Endothelial cell of umbilical vein (primary cell): ENCODE results near the gene RGS6. TPM values are rescaled to one million over a fixed set of nuclear protein-coding genes. Genes with fewer than 3 reads are reported as not detected.
A peak's percentile ranks its signal among the peaks of the same experiment; 100 is the strongest.

Experiments
- BruUV-seq: library from RNA; stranded (reverse); fragments of 400-500 nt; replicated peaks from 2 replicates; lab custom pipeline; 2021; lab: Mats Ljungman, UMichigan
- CTCF ChIA-PET: fragments of 300-600, 350-600 bp; sonication (Branson Sonifier 250); formaldehyde crosslinking; loops from one replicate; lab custom pipeline; 2021; ENCODE audit warnings: antibody characterized with exemption, inconsistent platforms; lab: Charles Lee
- POLR2A ChIA-PET: fragments of 300-600, 350-600 bp; sonication (Branson Sonifier 250); formaldehyde crosslinking; loops from one replicate; lab custom pipeline; 2021; ENCODE audit warnings: antibody characterized with exemption, inconsistent platforms; lab: Charles Lee
- DNase-seq: peaks from one replicate; pipeline ENCODE4 v3.0.0-alpha.2; 2011; ENCODE audit warnings: low read depth, low spot score
- FAIRE-seq: peaks from 2 replicates; lab custom pipeline; 2011; peaks lifted over from hg19 to GRCh38; lab: Jason Lieb, UNC
- H2AFZ ChIP-seq: 2 replicates; pipeline ENCODE4 v1.6.0; 2012; ENCODE audit warnings: low read depth, low read length, control low read depth, inconsistent platforms
- H3K27ac ChIP-seq: 2 replicates; pipeline ENCODE4 v1.5.1; 2011; ENCODE audit warnings: low read depth, mild to moderate bottlenecking, control low read depth, low read length, moderate library complexity; ENCODE audit not compliant: insufficient read depth
- H3K27me3 ChIP-seq, 2 experiments: 2 replicates each; pipeline versions ENCODE4 v1.6.0 to v1.6.1; 2011; ENCODE audit warnings: low read length in 2 of 2, mixed read lengths in 1 of 2; ENCODE audit not compliant: control insufficient read depth in 2 of 2, insufficient read depth in 2 of 2
- H3K36me3 ChIP-seq, 2 experiments: 2 replicates in 1 of 2; 3 replicates in 1 of 2; pipeline ENCODE4 v1.5.1; 2011; ENCODE audit warnings: low read length in 2 of 2, mild to moderate bottlenecking in 1 of 2, moderate library complexity in 1 of 2; ENCODE audit not compliant: control insufficient read depth in 2 of 2, insufficient read depth in 2 of 2; ENCODE audit errors: extremely low read depth in 1 of 2
- H3K4me1 ChIP-seq: 3 replicates; pipeline ENCODE4 v1.5.1; 2011; ENCODE audit warnings: mild to moderate bottlenecking, low read length; ENCODE audit not compliant: control insufficient read depth, insufficient read depth; ENCODE audit errors: extremely low read depth
- H3K4me2 ChIP-seq: 2 replicates; pipeline ENCODE4 v1.6.1; 2011; ENCODE audit warnings: low read length, control low read depth, mixed read lengths; ENCODE audit not compliant: insufficient read depth
- H3K4me3 ChIP-seq, 3 experiments: fragments of 200-600 bp in 1 of 3; sonication (generic), shearing (Covaris generic) in 1 of 3; replicated peaks in 1 of 3; 2 replicates each; pipeline ENCODE4 v1.5.1; 2011 to 2016; ENCODE audit warnings: control low read depth in 3 of 3, low read length in 3 of 3, mild to moderate bottlenecking in 2 of 3, inconsistent platforms in 1 of 3, low read depth in 1 of 3, moderate library complexity in 1 of 3; ENCODE audit not compliant: insufficient read depth in 1 of 3
- H3K79me2 ChIP-seq: 2 replicates; pipeline ENCODE4 v1.6.0; 2012; ENCODE audit warnings: low read length, inconsistent platforms; ENCODE audit not compliant: control insufficient read depth, insufficient read depth
- H3K9ac ChIP-seq: replicated peaks from 2 replicates; pipeline ENCODE3; 2011; ENCODE audit warnings: low read length, control low read depth; ENCODE audit not compliant: insufficient read depth; ENCODE audit errors: extremely low read depth
- H3K9me1 ChIP-seq: replicated peaks from 3 replicates; pipeline ENCODE4 v1.6.0; 2011; ENCODE audit warnings: mild to moderate bottlenecking, low read length; ENCODE audit not compliant: control insufficient read depth, insufficient read depth; ENCODE audit errors: extremely low read depth
- H3K9me3 ChIP-seq: replicated peaks from 2 replicates; pipeline ENCODE4 v1.5.1; 2012; ENCODE audit warnings: low read length, inconsistent platforms; ENCODE audit not compliant: control insufficient read depth, insufficient read depth
- H4K20me1 ChIP-seq: replicated peaks from 2 replicates; pipeline ENCODE3; 2011; ENCODE audit warnings: mild to moderate bottlenecking, low read length; ENCODE audit not compliant: control insufficient read depth, insufficient read depth; ENCODE audit errors: extremely low read depth
- CTCF ChIP-seq, 2 donors: IDR thresholded peaks; 1 replicate in 1 of 2; 2 replicates in 1 of 2; pipeline ENCODE4 v1.5.1; 2011; ENCODE audit warnings: low read length in 2 of 2, mild to moderate bottlenecking in 2 of 2, moderate library complexity in 2 of 2, control low read depth in 1 of 2, inconsistent platforms in 1 of 2, low read depth in 1 of 2; ENCODE audit not compliant: insufficient read depth in 1 of 2; ENCODE audit errors: extremely low read depth in 1 of 2
- EZH2 ChIP-seq: IDR thresholded peaks from 2 replicates; pipeline ENCODE4 v1.6.1; 2012; ENCODE audit warnings: borderline replicate concordance, low read depth, mild to moderate bottlenecking, moderate library complexity, low read length, inconsistent platforms; ENCODE audit not compliant: severe bottlenecking
- FOS ChIP-seq: IDR thresholded peaks from 2 replicates; pipeline ENCODE4 v1.6.1; 2011; ENCODE audit warnings: mild to moderate bottlenecking, low read length, moderate library complexity, borderline replicate concordance; ENCODE audit not compliant: insufficient read depth
- GATA2 ChIP-seq: IDR thresholded peaks from 2 replicates; pipeline ENCODE4 v1.7.0; 2011; ENCODE audit warnings: low read depth, mild to moderate bottlenecking, moderate library complexity, mixed read lengths, low read length; ENCODE audit not compliant: insufficient read length, insufficient read depth
- JUN ChIP-seq: IDR thresholded peaks from 2 replicates; pipeline ENCODE4 v1.6.1; 2011; ENCODE audit warnings: borderline replicate concordance, low read depth; ENCODE audit not compliant: insufficient read length, insufficient read depth
- MAX ChIP-seq: IDR thresholded peaks from 2 replicates; pipeline ENCODE4 v1.6.1; 2011; ENCODE audit not compliant: insufficient read depth, insufficient read length
- MYC ChIP-seq: IDR thresholded peaks from one replicate; pipeline ENCODE4 v1.6.1; 2011; ENCODE audit warnings: mild to moderate bottlenecking, low read depth, low read length
- POLR2A ChIP-seq: IDR thresholded peaks from 2 replicates; pipeline ENCODE4 v1.6.1; 2012; ENCODE audit warnings: low read depth, mild to moderate bottlenecking, control low read depth, low read length
- POLR2AphosphoS5 ChIP-seq: IDR thresholded peaks from 2 replicates; pipeline ENCODE4 v1.6.1; 2012; ENCODE audit warnings: low read depth, mild to moderate bottlenecking, control low read depth, low read length, moderate library complexity; ENCODE audit not compliant: insufficient read depth
- dilution Hi-C: fragments of 300-500 bp; cut with MboI; formaldehyde crosslinking; loops from one replicate; pipeline ENCODE4 v1.15.0; 2019; ENCODE audit warnings: low sequenced_read_pairs; ENCODE audit not compliant: extremely low pct_ligation_motif_present
- intact Hi-C: fragments of 100-400 bp; cut with micrococcal nuclease; formaldehyde crosslinking; loops from one replicate; pipeline ENCODE4 v1.10.0; 2022
- polyA plus RNA-seq, 4 experiments: library from polyadenylated mRNA; depleted of rRNA in 3 of 4; stranded (reverse) in 3 of 4; unstranded in 1 of 4; fragments of >200 nt; gene quantifications; 2 replicates each; pipeline versions ENCODE4 v1.2.1 to v1.2.3, GENCODE V29; 2011 to 2012; ENCODE audit warnings: missing spikeins in 1 of 4
- total RNA-seq: library from RNA; stranded (reverse); gene quantifications from 2 replicates; pipeline ENCODE4 v1.2.3, GENCODE V29; 2021

Gene RGS6
- total and polyA plus RNA-seq, 2 donors (not counting 3 experiments of a cell fraction or from before 2014, with no cell fraction given): not detected

- CTCF ChIA-PET: interaction anchor here (0.9 to 1.8 kb wide), 3 partner anchors 14 to 44 kb away, joined by 3 to 4 read pairs (median 4); no protein-coding TSS in a partner anchor
- H3K4me3 ChIP-seq: no peak overlapping the region
- DNase-seq: peak; percentile 48
- H3K4me1 ChIP-seq: no peaks in the 10 kb centered on the region
- intact Hi-C loops: no loop called here
- BruUV-seq: no TSS peak
- no peaks in the 10 kb centered on the region for H3K79me2 ChIP-seq
- dilution Hi-C loops: no loop called here
- no peak overlapping the region for H3K4me2 ChIP-seq
- POLR2A ChIA-PET: no interaction called here
- no peaks in the 10 kb centered on the region for H3K9me1 ChIP-seq
- no peak for TF ChIP-seq POLR2AphosphoS5
- TF ChIP-seq CTCF (IDR thresholded peaks at IDR 0.05; ENCODE audit: extremely low read depth in 1 of 2, insufficient read depth in 1 of 2, low read depth in 1 of 2, low read length in 2 of 2): no peak
- no peak for TF ChIP-seq GATA2
- TF ChIP-seq MYC: no peak
- TF ChIP-seq MAX: no peak
- TF ChIP-seq JUN: no peak
- TF ChIP-seq POLR2A: no peak
- no peak for TF ChIP-seq FOS
- no peak for TF ChIP-seq EZH2
- H3K27ac ChIP-seq: no peak overlapping the region
- no peaks in the 10 kb centered on the region for H3K9me3 ChIP-seq
- H2AFZ ChIP-seq: no peak overlapping the region
- no peaks in the 10 kb centered on the region for H3K36me3 ChIP-seq
- no peak overlapping the region for H3K9ac ChIP-seq
- H3K27me3 ChIP-seq: peaks cover 21 to 22% of the 10 kb centered on the region in 2 experiments
- H4K20me1 ChIP-seq: no peaks in the 10 kb centered on the region
- no peak for FAIRE-seq
These were observed 641.6 kb downstream of the RGS6 start for GRCh38 chr14:72573725-72574417.
